Osteoblast (primary cell): Measurements from ENCODE around the gene IRS1. TPM values are rescaled to one million over a fixed set of nuclear protein-coding genes. Genes with fewer than 3 reads are reported as not detected.

ENCODE experiments used
- DNase-seq: peaks from one replicate; pipeline ENCODE4 v3.0.0; 2011; ENCODE audit warnings: low spot score, mixed read lengths; ENCODE audit not compliant: insufficient read length; ENCODE audit errors: missing footprints
- H2AFZ ChIP-seq: 2 replicates; pipeline ENCODE4 v1.6.0; 2011; ENCODE audit warnings: mild to moderate bottlenecking, low read length
- H3K27ac ChIP-seq: 2 replicates; pipeline ENCODE4 v1.5.1; 2011; ENCODE audit warnings: mild to moderate bottlenecking, low read depth, low read length, moderate library complexity
- H3K27me3 ChIP-seq: 2 replicates; pipeline ENCODE4 v1.6.0; 2012; ENCODE audit warnings: mild to moderate bottlenecking, control low read depth, inconsistent platforms, low read length, moderate library complexity; ENCODE audit not compliant: insufficient read depth
- H3K36me3 ChIP-seq: 2 replicates; pipeline ENCODE4 v1.5.1; 2011; ENCODE audit warnings: mild to moderate bottlenecking, low read length, control low read depth, moderate library complexity; ENCODE audit not compliant: insufficient read depth
- H3K4me1 ChIP-seq: 2 replicates; pipeline ENCODE4 v1.5.1; 2011; ENCODE audit warnings: mild to moderate bottlenecking, low read length, control low read depth, moderate library complexity; ENCODE audit not compliant: insufficient read depth
- H3K4me2 ChIP-seq: 2 replicates; pipeline ENCODE4 v1.6.0; 2011; ENCODE audit warnings: mild to moderate bottlenecking, low read length; ENCODE audit not compliant: insufficient read depth
- H3K4me3 ChIP-seq: fragments of 200-600 bp; sonication (generic); 3 replicates; pipeline ENCODE4 v1.5.1; 2012; ENCODE audit warnings: mild to moderate bottlenecking, low read length, inconsistent platforms; ENCODE audit not compliant: insufficient read depth
- H3K79me2 ChIP-seq: 2 replicates; pipeline ENCODE4 v1.6.0; 2012; ENCODE audit warnings: mild to moderate bottlenecking, low read length, control low read depth, inconsistent platforms; ENCODE audit not compliant: insufficient read depth
- H3K9me3 ChIP-seq: 2 replicates; pipeline ENCODE4 v1.5.1; 2011; ENCODE audit warnings: low read depth, low read length, control low read depth
- H4K20me1 ChIP-seq: 2 replicates; pipeline ENCODE4 v1.6.0; 2012; ENCODE audit warnings: mild to moderate bottlenecking, low read length, control low read depth; ENCODE audit not compliant: insufficient read depth
- CTCF ChIP-seq: IDR thresholded peaks from 2 replicates; pipeline ENCODE4 v1.5.1; 2011; ENCODE audit warnings: mild to moderate bottlenecking, low read depth, low read length, moderate library complexity; ENCODE audit errors: extremely low read depth
- total RNA-seq: library from RNA; depleted of rRNA; stranded (reverse); fragments of >200 nt; gene quantifications from 2 replicates; pipeline ENCODE4 v1.2.3, GENCODE V29; 2012

Gene IRS1
- total RNA-seq, result 24.5 and 27.9 TPM in 2 replicates

GRCh38 chr2:226799211-226799975 is at the start of gene IRS1:
Gene IRS1, minus strand, starts transcription at chr2:226799820. Its CDS starts 1,082 bp downstream, at chr2:226798738.
- H3K36me3 ChIP-seq, result peaks cover 25% of the 10 kb centered on the region
- no peaks in the 10 kb centered on the region for H3K27me3 ChIP-seq
- no peaks in the 10 kb centered on the region for H3K9me3 ChIP-seq
- peaks cover 49% of the 10 kb centered on the region for H3K79me2 ChIP-seq
- H2AFZ ChIP-seq, result peak within 1 kb of the TSS; percentile 85
- peak within 1 kb of the TSS; percentile 95 for H3K4me2 ChIP-seq
- TF ChIP-seq CTCF, result no peak
- peak within 1 kb of the TSS; percentile 93 for H3K4me3 ChIP-seq
- peaks cover 40% of the 10 kb centered on the region for H3K4me1 ChIP-seq
- H4K20me1 ChIP-seq, result peaks cover 23% of the 10 kb centered on the region
- peak; percentile 97 for DNase-seq
- H3K27ac ChIP-seq, result peak within 1 kb of the TSS; percentile 93

GRCh38 chr2:226849349-226849748 is 49.7 kb upstream of the IRS1 start:
- Histone ChIP-seq H3K27ac (no peak overlapping the region), H4K20me1 (no peaks in the 10 kb centered on the region), H3K4me2 (no peak overlapping the region), H3K27me3 (no peaks in the 10 kb centered on the region), H3K79me2 (peaks cover 7% of the 10 kb centered on the region), H3K4me1 (no peaks in the 10 kb centered on the region), H3K9me3 (no peaks in the 10 kb centered on the region), H2AFZ (no peak overlapping the region), H3K4me3 (no peak overlapping the region), H3K36me3 (no peaks in the 10 kb centered on the region)
- peak; percentile 37 for DNase-seq
- no peak for TF ChIP-seq CTCF

- H3K4me1 ChIP-seq, result no peaks in the 10 kb centered on the region
- H3K36me3 ChIP-seq, result no peaks in the 10 kb centered on the region
- H4K20me1 ChIP-seq, result no peaks in the 10 kb centered on the region
- no peak overlapping the region for H3K4me3 ChIP-seq
- no peaks in the 10 kb centered on the region for H3K27me3 ChIP-seq
- H3K79me2 ChIP-seq, result peaks cover 11% of the 10 kb centered on the region
- no peak overlapping the region for H2AFZ ChIP-seq
- H3K4me2 ChIP-seq, result no peak overlapping the region
- no peaks in the 10 kb centered on the region for H3K9me3 ChIP-seq
- DNase-seq, result no peak
- H3K27ac ChIP-seq, result no peak overlapping the region
- TF ChIP-seq CTCF, result no peak
Measured at GRCh38 chr2:226847511-226847910, 47.9 kb upstream of the IRS1 start.

- H3K4me1 ChIP-seq, result no peaks in the 10 kb centered on the region
- H3K36me3 ChIP-seq, result no peaks in the 10 kb centered on the region
- no peak overlapping the region for H3K4me2 ChIP-seq
- H3K4me3 ChIP-seq, result no peak overlapping the region
- H3K27me3 ChIP-seq, result no peaks in the 10 kb centered on the region
- H2AFZ ChIP-seq, result no peak overlapping the region
- no peaks in the 10 kb centered on the region for H3K9me3 ChIP-seq
- H4K20me1 ChIP-seq, result no peaks in the 10 kb centered on the region
- no peak for DNase-seq
- H3K27ac ChIP-seq, result no peak overlapping the region
- TF ChIP-seq CTCF, result no peak
- H3K79me2 ChIP-seq, result peaks cover 13% of the 10 kb centered on the region
Measured at GRCh38 chr2:226847090-226847489, 47.5 kb upstream of the IRS1 start.
